Measurements from ENCODE around the gene NELFA.

The NELFA gene

DNA sequence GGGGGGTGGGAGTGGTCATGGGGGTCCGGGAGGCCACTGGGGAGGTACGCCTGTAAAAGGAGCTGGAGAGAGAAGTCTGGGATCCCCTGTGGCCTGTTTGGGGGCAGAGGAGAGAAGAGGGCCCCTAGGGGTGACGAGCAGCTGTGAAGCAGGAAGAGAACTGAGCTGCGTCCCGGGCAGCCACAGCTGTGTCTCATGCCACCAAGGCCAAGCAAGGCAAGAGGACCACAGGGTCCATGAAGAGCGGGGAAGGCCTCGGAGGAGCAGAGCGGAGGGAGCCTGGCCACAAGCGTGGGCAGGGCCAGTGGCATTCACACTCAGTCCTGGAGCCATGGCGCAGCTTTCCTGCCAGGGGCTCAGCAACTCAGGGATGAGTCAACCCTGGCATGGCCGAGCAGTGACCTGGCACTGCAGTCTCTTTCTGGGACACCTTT is 36.8 kb upstream of the NELFA start:
- Histone ChIP-seq H3K4me1 (ENCODE audit: control insufficient read depth, low read depth, low read length) (no peaks in the 10 kb centered on the region), H3K4me3 (ENCODE audit: low read length) (no peak overlapping the region), H3K9ac (ENCODE audit: low read length) (no peak overlapping the region), H3K9me3 (ENCODE audit: control insufficient read depth, low read depth, low read length) (no peaks in the 10 kb centered on the region), H3K36me3 (ENCODE audit: control insufficient read depth, low read depth, low read length) (no peaks in the 10 kb centered on the region), H3K27ac (ENCODE audit: low read length) (no peak overlapping the region), H3K27me3 (ENCODE audit: control insufficient read depth, insufficient read depth, low read length) (peaks cover 32% of the 10 kb centered on the region)

DNA sequence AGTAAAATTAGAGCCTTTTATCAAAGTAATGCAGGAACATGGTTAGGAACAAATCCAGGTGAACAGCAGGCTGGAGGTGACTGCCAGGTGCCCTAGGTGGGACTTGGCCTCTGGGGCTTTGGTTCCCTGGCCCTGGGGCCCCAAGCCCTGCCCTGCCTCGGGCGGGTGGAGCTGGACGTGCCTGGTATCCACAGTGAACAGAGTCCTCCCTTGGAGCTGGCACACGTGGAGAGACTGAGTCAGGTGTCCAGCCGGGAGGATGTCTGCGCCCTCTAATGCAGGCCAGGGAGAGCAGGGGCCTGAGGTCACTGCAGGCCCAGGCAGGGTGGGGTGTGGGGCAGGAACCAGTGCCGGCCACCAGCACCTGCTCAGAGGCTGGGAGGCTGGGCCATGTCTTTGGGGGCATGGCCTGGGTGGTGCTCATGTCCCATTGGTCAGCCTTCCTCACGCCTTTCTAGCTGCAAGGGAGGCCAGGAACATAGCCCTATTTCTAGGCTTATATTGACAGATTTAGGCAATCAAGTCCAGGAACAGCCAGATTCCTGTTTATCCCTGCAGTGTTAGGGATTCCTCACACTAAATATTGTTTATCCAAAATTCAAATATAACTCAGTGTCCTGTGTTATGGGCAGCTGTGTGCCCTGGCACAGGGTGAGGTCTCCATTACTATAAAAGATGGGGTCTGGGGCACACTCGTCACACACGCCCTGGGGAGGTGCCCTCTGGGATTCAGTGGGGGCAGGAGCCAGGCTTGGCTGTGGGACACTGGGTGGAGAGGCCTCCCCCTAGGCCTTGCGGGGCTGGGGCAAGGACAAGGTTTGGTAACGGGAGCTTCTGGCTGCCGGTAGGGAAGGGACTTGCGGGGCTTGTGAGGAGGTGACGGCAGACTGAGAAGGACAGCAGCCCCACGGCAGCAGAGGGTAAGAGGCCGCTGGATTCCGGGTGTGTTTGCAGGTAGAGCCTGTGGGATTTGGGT is 36.1 kb upstream of the NELFA start:
- no peak overlapping the region for H3K4me3 ChIP-seq (ENCODE audit: low read length)
- no peaks in the 10 kb centered on the region for H3K36me3 ChIP-seq (ENCODE audit: control insufficient read depth, low read depth, low read length)
- H3K27ac ChIP-seq (ENCODE audit: low read length): no peak overlapping the region
- no peaks in the 10 kb centered on the region for H3K4me1 ChIP-seq (ENCODE audit: control insufficient read depth, low read depth, low read length)
- no peaks in the 10 kb centered on the region for H3K9me3 ChIP-seq (ENCODE audit: control insufficient read depth, low read depth, low read length)
- peaks cover 39% of the 10 kb centered on the region for H3K27me3 ChIP-seq (ENCODE audit: control insufficient read depth, insufficient read depth, low read length)
- H3K9ac ChIP-seq (ENCODE audit: low read length): no peak overlapping the region

DNA sequence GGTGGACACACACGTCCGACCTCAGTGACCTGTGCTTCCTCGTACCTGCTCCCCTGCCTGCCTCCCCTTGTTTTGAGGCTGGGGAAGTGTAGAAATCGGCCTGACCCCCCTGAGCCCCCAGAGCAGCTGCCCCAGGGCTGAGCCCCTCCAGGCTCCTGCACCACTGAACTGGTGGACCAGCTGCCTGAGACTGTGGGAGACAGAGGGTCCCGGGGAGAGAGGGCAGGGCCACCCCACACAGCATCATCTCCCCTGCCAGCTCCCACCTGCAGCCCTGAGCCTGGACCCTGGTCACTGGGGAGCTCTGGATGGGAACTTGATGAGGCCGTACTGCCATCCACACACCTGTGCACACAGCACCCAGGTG is 35.3 kb upstream of the NELFA start:
- Histone ChIP-seq H3K4me3 (ENCODE audit: low read length) (no peak overlapping the region), H3K9ac (ENCODE audit: low read length) (no peak overlapping the region), H3K4me1 (ENCODE audit: control insufficient read depth, low read depth, low read length) (no peaks in the 10 kb centered on the region), H3K27ac (ENCODE audit: low read length) (no peak overlapping the region), H3K9me3 (ENCODE audit: control insufficient read depth, low read depth, low read length) (no peaks in the 10 kb centered on the region), H3K36me3 (ENCODE audit: control insufficient read depth, low read depth, low read length) (no peaks in the 10 kb centered on the region), H3K27me3 (ENCODE audit: control insufficient read depth, insufficient read depth, low read length) (peaks cover 46% of the 10 kb centered on the region)

DNA sequence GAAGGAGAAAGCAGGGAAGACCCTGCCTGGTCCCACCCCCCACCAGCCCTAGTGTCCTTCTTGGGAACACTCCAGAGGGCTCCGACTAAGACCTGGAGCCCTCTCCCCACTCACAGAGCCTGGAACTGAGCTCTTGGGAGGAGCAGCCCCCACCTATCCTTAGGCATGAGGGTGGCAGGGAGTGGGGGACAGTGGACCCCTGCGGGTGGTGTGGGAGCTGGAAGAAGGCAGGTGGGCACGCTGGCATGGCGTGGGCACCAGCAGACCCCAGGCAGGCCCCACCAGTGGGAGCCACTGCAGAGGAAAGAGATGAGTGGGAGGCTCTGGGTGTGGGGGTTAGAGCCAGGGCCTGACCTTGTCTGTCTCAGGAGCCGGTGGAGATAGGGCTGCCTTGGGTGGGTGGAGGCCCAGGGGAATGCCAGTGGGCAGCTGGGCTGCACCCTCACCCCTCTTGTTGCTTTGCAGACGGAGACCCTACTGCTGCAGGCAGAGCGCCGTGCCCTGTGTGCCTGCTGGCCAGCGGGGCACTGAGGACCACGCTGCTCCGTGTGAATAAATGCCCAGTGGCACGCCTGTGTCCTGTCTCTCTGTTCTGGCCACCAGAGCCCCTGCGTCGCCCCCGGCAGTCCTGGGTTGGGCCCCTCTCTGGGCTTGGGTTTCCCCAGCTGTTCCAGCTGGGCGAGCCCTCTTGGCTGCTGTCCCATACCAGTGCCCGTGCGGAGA is 34.8 kb upstream of the NELFA start:
- Histone ChIP-seq H3K4me3 (ENCODE audit: low read length) (no peak overlapping the region), H3K27ac (ENCODE audit: low read length) (no peak overlapping the region), H3K9ac (ENCODE audit: low read length) (no peak overlapping the region), H3K36me3 (ENCODE audit: control insufficient read depth, low read depth, low read length) (no peaks in the 10 kb centered on the region), H3K9me3 (ENCODE audit: control insufficient read depth, low read depth, low read length) (no peaks in the 10 kb centered on the region), H3K4me1 (ENCODE audit: control insufficient read depth, low read depth, low read length) (no peaks in the 10 kb centered on the region), H3K27me3 (ENCODE audit: control insufficient read depth, insufficient read depth, low read length) (peaks cover 51% of the 10 kb centered on the region)

DNA sequence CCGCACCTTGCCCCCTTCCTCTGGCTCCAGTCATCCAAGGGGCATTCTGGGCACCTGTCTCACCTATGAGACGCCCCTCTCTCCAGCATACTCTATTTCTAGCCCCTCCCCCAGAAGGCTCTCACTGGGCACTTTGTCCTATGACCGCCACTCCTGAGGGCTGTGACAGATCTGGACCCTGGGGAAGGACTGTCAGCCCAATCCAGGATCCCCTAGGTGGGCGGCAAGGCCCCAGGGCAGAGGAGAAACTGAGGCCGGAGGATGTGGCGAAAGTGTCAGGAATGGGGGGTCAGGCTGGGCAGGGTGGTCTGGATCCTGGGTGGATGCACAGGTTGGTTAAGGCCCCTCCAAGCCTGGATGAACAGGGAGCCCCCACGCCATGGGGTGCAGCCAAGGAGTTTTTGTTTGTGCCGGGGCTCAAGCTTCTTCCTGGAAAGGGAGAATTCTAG is 34.2 kb upstream of the NELFA start:
- Histone ChIP-seq H3K27ac (ENCODE audit: low read length) (no peak overlapping the region), H3K4me3 (ENCODE audit: low read length) (no peak overlapping the region), H3K9ac (ENCODE audit: low read length) (no peak overlapping the region), H3K4me1 (ENCODE audit: control insufficient read depth, low read depth, low read length) (no peaks in the 10 kb centered on the region), H3K27me3 (ENCODE audit: control insufficient read depth, insufficient read depth, low read length) (peaks cover 55% of the 10 kb centered on the region), H3K36me3 (ENCODE audit: control insufficient read depth, low read depth, low read length) (no peaks in the 10 kb centered on the region), H3K9me3 (ENCODE audit: control insufficient read depth, low read depth, low read length) (no peaks in the 10 kb centered on the region)

DNA sequence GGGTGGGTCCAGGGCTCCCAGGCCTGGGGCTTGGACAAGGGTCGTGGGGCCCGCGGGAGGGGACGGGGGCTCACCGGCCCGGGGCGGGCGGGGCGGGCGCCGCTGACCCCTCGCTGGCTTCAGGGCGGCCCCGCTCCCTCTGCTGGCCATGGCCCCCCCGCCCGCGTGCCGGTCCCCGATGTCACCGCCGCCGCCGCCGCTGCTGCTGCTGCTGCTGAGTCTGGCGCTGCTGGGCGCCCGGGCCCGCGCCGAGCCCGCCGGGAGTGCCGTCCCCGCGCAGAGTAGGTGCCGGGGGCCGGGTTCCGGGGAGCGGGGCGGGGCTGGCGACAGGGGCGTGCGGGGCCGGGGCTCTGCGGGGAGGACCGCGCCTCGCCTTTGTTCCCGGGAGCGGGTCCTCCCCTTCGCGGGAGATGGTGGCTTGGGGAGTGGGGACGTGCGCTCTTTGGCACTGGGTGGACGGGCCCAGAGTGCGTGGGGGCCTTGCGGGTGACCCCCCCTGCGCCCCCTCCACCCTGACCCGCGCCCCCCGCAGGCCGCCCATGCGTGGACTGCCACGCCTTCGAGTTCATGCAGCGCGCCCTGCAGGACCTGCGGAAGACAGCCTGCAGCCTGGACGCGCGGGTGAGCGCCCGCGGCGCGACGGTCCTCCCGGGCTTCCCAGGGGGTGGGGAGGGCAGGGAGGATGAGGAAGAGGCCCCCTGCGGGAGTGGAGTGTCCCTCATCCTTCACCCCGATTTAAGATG is 33.6 kb upstream of the NELFA start:
- H3K4me1 ChIP-seq (ENCODE audit: control insufficient read depth, low read depth, low read length): no peaks in the 10 kb centered on the region
- H3K9ac ChIP-seq (ENCODE audit: low read length): no peak overlapping the region
- peak overlapping the region; percentile 61 for H3K4me3 ChIP-seq (ENCODE audit: low read length)
- H3K9me3 ChIP-seq (ENCODE audit: control insufficient read depth, low read depth, low read length): no peaks in the 10 kb centered on the region
- no peak overlapping the region for H3K27ac ChIP-seq (ENCODE audit: low read length)
- H3K27me3 ChIP-seq (ENCODE audit: control insufficient read depth, insufficient read depth, low read length): peaks cover 55% of the 10 kb centered on the region
- no peaks in the 10 kb centered on the region for H3K36me3 ChIP-seq (ENCODE audit: control insufficient read depth, low read depth, low read length)

DNA sequence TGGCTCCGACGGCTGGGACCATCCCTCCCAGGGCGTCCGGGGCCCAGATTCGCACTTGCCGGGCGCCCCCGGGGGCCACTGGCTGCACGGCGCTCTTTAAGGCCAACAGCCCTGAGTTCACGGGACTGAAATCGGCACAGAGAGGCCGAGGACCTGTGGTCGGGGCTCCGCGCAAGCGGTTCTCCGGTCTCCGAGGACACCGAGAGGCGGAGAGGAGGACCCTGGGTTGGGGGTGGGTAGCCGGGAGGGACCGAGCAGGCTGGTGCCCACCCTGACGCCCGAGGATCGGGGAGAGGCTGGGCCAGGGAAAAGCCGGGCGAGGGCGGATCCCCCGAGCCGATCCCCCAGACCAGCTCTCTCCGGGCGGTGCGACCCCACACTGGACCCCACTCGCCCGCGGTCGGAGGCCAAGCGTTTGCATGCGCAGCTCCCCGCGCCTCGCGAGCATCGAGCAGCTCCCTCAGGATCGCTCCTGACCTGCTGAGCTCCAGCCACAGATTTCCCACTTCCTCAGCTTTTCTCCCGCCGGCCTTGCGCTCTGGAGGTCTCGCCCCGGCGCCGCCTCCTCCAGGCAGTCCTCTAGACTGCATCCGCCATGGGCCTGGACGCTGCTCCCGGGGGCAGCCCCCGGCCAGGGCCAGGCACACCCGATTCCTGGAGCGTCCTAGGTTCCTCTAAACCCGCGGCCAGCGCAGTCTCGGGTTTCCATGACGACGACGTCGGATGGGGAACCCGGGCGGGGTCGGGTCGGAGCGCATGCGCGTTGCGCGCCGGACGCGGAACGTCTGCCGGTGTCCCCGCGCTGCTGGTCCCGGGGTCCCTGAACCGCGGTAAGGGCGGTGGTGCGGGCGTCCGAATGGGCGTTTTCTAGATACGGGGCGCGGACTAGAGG is 32.7 kb upstream of the NELFA start:
- Histone ChIP-seq H3K4me1 (ENCODE audit: control insufficient read depth, low read depth, low read length) (no peaks in the 10 kb centered on the region), H3K27ac (ENCODE audit: low read length) (no peak overlapping the region), H3K36me3 (ENCODE audit: control insufficient read depth, low read depth, low read length) (no peaks in the 10 kb centered on the region), H3K9me3 (ENCODE audit: control insufficient read depth, low read depth, low read length) (no peaks in the 10 kb centered on the region), H3K27me3 (ENCODE audit: control insufficient read depth, insufficient read depth, low read length) (peaks cover 55% of the 10 kb centered on the region), H3K4me3 (ENCODE audit: low read length) (peak overlapping the region; percentile 61), H3K9ac (ENCODE audit: low read length) (no peak overlapping the region)

DNA sequence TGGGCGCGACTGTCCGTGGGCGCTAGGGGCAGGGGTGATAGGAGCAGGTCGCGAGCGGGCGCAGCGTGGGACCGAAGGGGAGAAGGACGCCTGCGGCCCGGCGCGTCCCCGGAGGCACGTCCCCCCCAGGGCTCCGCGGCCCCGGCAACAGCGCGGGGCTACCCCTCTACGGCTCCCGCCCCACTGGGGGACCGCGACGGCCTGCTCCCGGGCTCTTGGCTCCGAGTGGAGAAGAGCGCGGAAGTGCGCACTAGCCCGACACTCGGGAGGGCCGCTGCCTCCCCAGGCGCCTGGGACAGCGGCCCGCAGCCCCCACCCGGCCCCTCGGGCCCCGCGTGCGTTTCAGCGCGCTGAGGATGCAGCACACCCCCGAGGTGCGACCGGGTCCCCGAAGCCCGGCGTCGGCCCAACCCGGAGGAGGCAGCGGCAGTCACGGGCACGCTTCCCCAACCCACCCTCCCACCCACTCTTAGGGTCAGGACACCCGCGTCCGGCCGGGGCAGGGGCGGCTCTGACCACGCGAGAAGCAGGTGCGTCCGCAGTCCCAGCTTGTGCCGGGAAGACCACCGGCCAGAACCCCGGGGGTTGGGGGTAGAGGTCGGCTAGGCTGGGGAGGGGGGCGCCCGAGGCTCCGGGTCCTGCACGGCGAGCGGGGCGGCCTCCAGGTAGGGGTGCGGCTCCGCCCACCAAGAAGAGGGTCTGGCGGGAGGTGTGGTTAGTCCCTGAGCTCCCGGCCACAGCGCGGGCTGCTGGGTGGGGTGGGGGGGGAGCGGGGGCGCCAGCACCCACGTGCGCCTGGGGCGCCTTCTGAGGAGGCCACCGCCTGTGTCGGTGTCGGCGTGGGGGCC is 31.8 kb upstream of the NELFA start:
- Histone ChIP-seq H3K27ac (ENCODE audit: low read length) (no peak overlapping the region), H3K4me1 (ENCODE audit: control insufficient read depth, low read depth, low read length) (no peaks in the 10 kb centered on the region), H3K36me3 (ENCODE audit: control insufficient read depth, low read depth, low read length) (no peaks in the 10 kb centered on the region), H3K27me3 (ENCODE audit: control insufficient read depth, insufficient read depth, low read length) (peaks cover 59% of the 10 kb centered on the region), H3K4me3 (ENCODE audit: low read length) (peak overlapping the region; percentile 61), H3K9me3 (ENCODE audit: control insufficient read depth, low read depth, low read length) (no peaks in the 10 kb centered on the region), H3K9ac (ENCODE audit: low read length) (no peak overlapping the region)

DNA sequence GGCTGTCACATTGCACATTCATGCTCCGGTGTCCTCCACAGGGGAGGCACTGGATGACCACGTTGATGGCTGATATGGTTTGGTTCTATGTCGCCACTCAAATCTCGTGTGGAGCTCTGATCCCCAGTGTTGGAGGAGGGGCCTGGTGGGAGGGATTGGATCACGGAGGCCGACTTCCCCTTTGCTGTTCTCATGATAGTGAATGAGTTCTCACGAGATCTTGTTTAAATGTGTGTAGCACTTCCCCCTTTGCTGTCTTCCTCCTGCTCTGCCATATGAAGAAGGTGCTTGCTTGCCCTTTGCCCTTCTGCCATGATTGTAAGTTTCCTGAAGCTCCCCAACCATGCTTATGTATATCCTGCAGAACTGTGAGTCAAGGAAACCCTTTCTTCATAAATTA is 28.1 kb upstream of the NELFA start:
- Histone ChIP-seq H3K9ac (ENCODE audit: low read length) (no peak overlapping the region), H3K27ac (ENCODE audit: low read length) (no peak overlapping the region), H3K27me3 (ENCODE audit: control insufficient read depth, insufficient read depth, low read length) (peaks cover 50% of the 10 kb centered on the region), H3K9me3 (ENCODE audit: control insufficient read depth, low read depth, low read length) (no peaks in the 10 kb centered on the region), H3K36me3 (ENCODE audit: control insufficient read depth, low read depth, low read length) (no peaks in the 10 kb centered on the region), H3K4me3 (ENCODE audit: low read length) (no peak overlapping the region), H3K4me1 (ENCODE audit: control insufficient read depth, low read depth, low read length) (no peaks in the 10 kb centered on the region)

DNA sequence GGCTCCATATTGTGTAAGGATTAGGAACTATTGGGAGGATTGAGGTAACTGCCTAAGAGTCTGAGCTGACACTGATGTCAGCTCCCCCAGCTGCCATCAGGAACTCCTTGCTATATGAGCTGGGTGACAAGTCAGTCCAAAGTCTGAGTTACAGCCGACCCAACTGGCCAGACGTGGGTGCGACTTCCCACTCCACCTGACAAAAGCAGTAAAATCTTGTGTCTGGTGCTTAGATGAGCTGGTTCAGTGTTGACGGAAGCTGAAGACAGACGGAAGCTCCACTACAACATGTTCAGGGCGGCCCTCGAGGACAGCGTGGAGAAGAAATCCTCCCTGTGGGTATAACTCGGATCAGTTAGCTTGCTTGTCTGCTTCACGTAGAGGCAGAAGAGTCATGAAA is 27.6 kb upstream of the NELFA start:
- no peak overlapping the region for H3K9ac ChIP-seq (ENCODE audit: low read length)
- no peaks in the 10 kb centered on the region for H3K4me1 ChIP-seq (ENCODE audit: control insufficient read depth, low read depth, low read length)
- no peaks in the 10 kb centered on the region for H3K9me3 ChIP-seq (ENCODE audit: control insufficient read depth, low read depth, low read length)
- peaks cover 46% of the 10 kb centered on the region for H3K27me3 ChIP-seq (ENCODE audit: control insufficient read depth, insufficient read depth, low read length)
- H3K27ac ChIP-seq (ENCODE audit: low read length): no peak overlapping the region
- H3K36me3 ChIP-seq (ENCODE audit: control insufficient read depth, low read depth, low read length): no peaks in the 10 kb centered on the region
- no peak overlapping the region for H3K4me3 ChIP-seq (ENCODE audit: low read length)
